H1 (cell line): Measurements from ENCODE around the gene TNS1. TPM values are rescaled to one million over a fixed set of nuclear protein-coding genes. Genes with fewer than 3 reads are reported as not detected.

ENCODE experiments used
- CHD2 ChIP-seq: IDR thresholded peaks from 2 replicates; pipeline ENCODE4 v1.6.1; 2012; ENCODE audit warnings: low read length, improper control_type of control experiment
- CREB1 ChIP-seq: IDR thresholded peaks from 2 replicates; pipeline ENCODE4 v1.6.1; 2012; ENCODE audit warnings: inconsistent platforms
- NANOG ChIP-seq: IDR thresholded peaks from 2 replicates; pipeline ENCODE4 v1.6.1; 2011; ENCODE audit warnings: low read length, low read depth, mild to moderate bottlenecking, inconsistent platforms; ENCODE audit not compliant: insufficient read depth, poor library complexity, severe bottlenecking
- RXRA ChIP-seq: IDR thresholded peaks from 2 replicates; pipeline ENCODE4 v1.6.1; 2011; ENCODE audit warnings: low read depth, mild to moderate bottlenecking, low read length, moderate library complexity; ENCODE audit not compliant: insufficient read depth
- SP1 ChIP-seq: IDR thresholded peaks from 2 replicates; pipeline ENCODE4 v1.6.1; 2011; ENCODE audit warnings: low read depth, low read length
- SRF ChIP-seq: IDR thresholded peaks from 2 replicates; pipeline ENCODE4 v1.6.1; 2011; ENCODE audit warnings: mild to moderate bottlenecking, low read depth, low read length, moderate library complexity
- TCF12 ChIP-seq: IDR thresholded peaks from 2 replicates; pipeline ENCODE4 v1.6.1; 2011; ENCODE audit warnings: low read depth, mild to moderate bottlenecking, low read length
- polyA plus RNA-seq, 7 experiments: library from polyadenylated mRNA; depleted of rRNA in 3 of 7; stranded (reverse) in 5 of 7; unstranded in 2 of 7; fragments of >200 nt in 5 of 7; fragments of 200-250 nt in 2 of 7; gene quantifications; 1 replicate in 5 of 7; 2 replicates in 1 of 7; 4 replicates in 1 of 7; pipeline versions ENCODE4 v1.2.1 to v1.2.3, GENCODE V29; 2011 to 2013; ENCODE audit warnings: missing spikeins in 2 of 7, mixed read lengths in 2 of 7
- total RNA-seq: library from RNA; stranded (reverse); fragmentation: NEBNext Ultra II Directional; extraction: Animal tissue kit (Norgen Biotek cat#: 25700); gene quantifications from 2 replicates; pipeline ENCODE4 v1.2.1, GENCODE V29; 2021
- TF ChIP-seq, protein P1 (sequence below): fragments of 300-600 bp; sonication (generic); IDR thresholded peaks from 2 replicates; pipeline ENCODE4 v1.7.1; 2012; ENCODE audit warnings: low read length, moderate library complexity, mild to moderate bottlenecking, inconsistent platforms; ENCODE audit not compliant: insufficient replicate concordance
- TF ChIP-seq, protein P2 (sequence below): IDR thresholded peaks from 2 replicates; pipeline ENCODE4 v1.6.1; 2011; ENCODE audit warnings: low read length, improper control_type of control experiment

Gene TNS1
- total and polyA plus RNA-seq, 2 of the 8 experiments (the other 6 are each of a cell fraction or from before 2014, with no cell fraction given): 1.5 to 5.1 TPM

DNA sequence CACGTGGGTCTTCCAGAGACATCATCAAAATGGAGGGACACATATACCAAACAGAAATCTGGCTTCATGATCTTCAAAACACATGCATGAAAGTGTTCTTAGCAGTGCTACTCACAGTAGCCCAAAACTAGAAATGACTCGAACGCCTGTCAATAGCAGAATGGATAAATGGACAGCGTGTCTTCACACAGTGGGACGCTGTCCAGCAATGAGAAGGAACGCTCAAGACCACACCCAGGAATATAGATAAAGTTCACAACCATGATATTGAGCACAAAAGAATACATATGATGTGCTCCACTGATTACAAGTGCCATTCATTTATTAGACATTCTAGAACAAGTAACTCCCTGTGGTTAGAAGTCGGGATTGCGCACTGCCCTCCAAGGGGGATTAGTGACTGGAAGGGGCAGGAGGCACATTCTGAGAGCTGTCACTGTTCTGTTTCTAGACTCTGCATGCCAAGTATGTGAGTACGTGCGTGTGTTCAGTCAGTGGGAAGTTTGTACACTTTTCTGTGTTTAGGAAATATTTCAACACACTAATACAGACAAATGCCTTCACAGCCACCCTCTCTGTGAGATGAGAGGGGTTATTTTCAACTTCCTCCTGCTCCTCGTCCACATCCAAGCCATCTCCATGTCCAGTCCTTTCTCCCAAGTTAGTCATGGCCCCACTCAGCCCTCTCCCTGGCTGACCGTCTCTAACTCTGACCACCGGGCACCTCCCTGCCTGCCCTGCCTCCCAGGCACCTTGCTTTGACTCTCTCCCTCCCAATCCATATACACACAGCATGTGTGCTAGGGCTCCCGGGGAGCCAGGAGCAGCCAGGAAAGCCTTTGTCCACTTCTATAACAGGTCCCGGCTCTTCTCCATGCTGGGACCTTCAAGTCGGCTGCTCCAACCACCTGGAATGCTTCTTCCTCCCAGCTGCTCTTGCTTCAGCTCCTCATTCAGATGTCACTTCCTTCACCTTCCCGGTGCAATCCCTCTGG is 26.9 kb upstream of the TNS1 start (continued):
- TF ChIP-seq, protein P1, sequence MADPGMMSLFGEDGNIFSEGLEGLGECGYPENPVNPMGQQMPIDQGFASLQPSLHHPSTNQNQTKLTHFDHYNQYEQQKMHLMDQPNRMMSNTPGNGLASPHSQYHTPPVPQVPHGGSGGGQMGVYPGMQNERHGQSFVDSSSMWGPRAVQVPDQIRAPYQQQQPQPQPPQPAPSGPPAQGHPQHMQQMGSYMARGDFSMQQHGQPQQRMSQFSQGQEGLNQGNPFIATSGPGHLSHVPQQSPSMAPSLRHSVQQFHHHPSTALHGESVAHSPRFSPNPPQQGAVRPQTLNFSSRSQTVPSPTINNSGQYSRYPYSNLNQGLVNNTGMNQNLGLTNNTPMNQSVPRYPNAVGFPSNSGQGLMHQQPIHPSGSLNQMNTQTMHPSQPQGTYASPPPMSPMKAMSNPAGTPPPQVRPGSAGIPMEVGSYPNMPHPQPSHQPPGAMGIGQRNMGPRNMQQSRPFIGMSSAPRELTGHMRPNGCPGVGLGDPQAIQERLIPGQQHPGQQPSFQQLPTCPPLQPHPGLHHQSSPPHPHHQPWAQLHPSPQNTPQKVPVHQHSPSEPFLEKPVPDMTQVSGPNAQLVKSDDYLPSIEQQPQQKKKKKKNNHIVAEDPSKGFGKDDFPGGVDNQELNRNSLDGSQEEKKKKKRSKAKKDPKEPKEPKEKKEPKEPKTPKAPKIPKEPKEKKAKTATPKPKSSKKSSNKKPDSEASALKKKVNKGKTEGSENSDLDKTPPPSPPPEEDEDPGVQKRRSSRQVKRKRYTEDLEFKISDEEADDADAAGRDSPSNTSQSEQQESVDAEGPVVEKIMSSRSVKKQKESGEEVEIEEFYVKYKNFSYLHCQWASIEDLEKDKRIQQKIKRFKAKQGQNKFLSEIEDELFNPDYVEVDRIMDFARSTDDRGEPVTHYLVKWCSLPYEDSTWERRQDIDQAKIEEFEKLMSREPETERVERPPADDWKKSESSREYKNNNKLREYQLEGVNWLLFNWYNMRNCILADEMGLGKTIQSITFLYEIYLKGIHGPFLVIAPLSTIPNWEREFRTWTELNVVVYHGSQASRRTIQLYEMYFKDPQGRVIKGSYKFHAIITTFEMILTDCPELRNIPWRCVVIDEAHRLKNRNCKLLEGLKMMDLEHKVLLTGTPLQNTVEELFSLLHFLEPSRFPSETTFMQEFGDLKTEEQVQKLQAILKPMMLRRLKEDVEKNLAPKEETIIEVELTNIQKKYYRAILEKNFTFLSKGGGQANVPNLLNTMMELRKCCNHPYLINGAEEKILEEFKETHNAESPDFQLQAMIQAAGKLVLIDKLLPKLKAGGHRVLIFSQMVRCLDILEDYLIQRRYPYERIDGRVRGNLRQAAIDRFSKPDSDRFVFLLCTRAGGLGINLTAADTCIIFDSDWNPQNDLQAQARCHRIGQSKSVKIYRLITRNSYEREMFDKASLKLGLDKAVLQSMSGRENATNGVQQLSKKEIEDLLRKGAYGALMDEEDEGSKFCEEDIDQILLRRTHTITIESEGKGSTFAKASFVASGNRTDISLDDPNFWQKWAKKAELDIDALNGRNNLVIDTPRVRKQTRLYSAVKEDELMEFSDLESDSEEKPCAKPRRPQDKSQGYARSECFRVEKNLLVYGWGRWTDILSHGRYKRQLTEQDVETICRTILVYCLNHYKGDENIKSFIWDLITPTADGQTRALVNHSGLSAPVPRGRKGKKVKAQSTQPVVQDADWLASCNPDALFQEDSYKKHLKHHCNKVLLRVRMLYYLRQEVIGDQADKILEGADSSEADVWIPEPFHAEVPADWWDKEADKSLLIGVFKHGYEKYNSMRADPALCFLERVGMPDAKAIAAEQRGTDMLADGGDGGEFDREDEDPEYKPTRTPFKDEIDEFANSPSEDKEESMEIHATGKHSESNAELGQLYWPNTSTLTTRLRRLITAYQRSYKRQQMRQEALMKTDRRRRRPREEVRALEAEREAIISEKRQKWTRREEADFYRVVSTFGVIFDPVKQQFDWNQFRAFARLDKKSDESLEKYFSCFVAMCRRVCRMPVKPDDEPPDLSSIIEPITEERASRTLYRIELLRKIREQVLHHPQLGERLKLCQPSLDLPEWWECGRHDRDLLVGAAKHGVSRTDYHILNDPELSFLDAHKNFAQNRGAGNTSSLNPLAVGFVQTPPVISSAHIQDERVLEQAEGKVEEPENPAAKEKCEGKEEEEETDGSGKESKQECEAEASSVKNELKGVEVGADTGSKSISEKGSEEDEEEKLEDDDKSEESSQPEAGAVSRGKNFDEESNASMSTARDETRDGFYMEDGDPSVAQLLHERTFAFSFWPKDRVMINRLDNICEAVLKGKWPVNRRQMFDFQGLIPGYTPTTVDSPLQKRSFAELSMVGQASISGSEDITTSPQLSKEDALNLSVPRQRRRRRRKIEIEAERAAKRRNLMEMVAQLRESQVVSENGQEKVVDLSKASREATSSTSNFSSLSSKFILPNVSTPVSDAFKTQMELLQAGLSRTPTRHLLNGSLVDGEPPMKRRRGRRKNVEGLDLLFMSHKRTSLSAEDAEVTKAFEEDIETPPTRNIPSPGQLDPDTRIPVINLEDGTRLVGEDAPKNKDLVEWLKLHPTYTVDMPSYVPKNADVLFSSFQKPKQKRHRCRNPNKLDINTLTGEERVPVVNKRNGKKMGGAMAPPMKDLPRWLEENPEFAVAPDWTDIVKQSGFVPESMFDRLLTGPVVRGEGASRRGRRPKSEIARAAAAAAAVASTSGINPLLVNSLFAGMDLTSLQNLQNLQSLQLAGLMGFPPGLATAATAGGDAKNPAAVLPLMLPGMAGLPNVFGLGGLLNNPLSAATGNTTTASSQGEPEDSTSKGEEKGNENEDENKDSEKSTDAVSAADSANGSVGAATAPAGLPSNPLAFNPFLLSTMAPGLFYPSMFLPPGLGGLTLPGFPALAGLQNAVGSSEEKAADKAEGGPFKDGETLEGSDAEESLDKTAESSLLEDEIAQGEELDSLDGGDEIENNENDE: no peak
- TF ChIP-seq NANOG (no peak), SRF (no peak), CHD2 (no peak), RXRA (no peak), CREB1 (no peak), TCF12 (no peak), SP1 (no peak)
- TF ChIP-seq, protein P2, sequence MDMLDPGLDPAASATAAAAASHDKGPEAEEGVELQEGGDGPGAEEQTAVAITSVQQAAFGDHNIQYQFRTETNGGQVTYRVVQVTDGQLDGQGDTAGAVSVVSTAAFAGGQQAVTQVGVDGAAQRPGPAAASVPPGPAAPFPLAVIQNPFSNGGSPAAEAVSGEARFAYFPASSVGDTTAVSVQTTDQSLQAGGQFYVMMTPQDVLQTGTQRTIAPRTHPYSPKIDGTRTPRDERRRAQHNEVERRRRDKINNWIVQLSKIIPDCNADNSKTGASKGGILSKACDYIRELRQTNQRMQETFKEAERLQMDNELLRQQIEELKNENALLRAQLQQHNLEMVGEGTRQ: no peak
